ENCODE data around the gene FASLG.

GRCh38 chr1:172616636-172617035, 42.3 kb upstream of the FASLG start:
- TF ChIP-seq CTCF (IDR thresholded peaks at IDR 0.05) (no peak), POLR2A (IDR thresholded peaks at IDR 0.05) (no peak)
